ENCODE results near the gene DRD3.

- no peak for TF ChIP-seq CTCF (IDR thresholded peaks at IDR 0.05)
- TF ChIP-seq ZFX (IDR thresholded peaks at IDR 0.05; ENCODE audit: borderline replicate concordance) = no peak
Measured at GRCh38 chr3:114128231-114128630, 50.6 kb downstream of the DRD3 start.
